RWPE1 (cell line): ENCODE measurements around the gene CTBP2.

Experiments
- CTCF ChIA-PET: fragments of 350-600 bp; sonication (Branson Sonifier 250); formaldehyde crosslinking; extraction: SDS; loops from one replicate; lab custom pipeline; 2021; lab: Yijun Ruan, JAX
- POLR2A ChIA-PET: fragments of 400-600 bp; formaldehyde crosslinking; extraction: SDS; loops from one replicate; lab custom pipeline; 2020; ENCODE audit warnings: antibody characterized with exemption; ENCODE audit not compliant: low non-redundant PET; lab: Yijun Ruan, JAX
- DNase-seq: peaks from one replicate; pipeline ENCODE4 v3.0.0; 2012; ENCODE audit warnings: low spot score
- H3K27ac ChIP-seq: fragments of 450-650 bp; 2 replicates; pipeline ENCODE4 v1.5.1; 2017
- CTCF ChIP-seq: fragments of 450-650 bp; conservative IDR thresholded peaks from 2 replicates; pipeline ENCODE4 v1.5.1; 2017; ENCODE audit warnings: low read depth, mild to moderate bottlenecking

CTBP2 gene

DNA sequence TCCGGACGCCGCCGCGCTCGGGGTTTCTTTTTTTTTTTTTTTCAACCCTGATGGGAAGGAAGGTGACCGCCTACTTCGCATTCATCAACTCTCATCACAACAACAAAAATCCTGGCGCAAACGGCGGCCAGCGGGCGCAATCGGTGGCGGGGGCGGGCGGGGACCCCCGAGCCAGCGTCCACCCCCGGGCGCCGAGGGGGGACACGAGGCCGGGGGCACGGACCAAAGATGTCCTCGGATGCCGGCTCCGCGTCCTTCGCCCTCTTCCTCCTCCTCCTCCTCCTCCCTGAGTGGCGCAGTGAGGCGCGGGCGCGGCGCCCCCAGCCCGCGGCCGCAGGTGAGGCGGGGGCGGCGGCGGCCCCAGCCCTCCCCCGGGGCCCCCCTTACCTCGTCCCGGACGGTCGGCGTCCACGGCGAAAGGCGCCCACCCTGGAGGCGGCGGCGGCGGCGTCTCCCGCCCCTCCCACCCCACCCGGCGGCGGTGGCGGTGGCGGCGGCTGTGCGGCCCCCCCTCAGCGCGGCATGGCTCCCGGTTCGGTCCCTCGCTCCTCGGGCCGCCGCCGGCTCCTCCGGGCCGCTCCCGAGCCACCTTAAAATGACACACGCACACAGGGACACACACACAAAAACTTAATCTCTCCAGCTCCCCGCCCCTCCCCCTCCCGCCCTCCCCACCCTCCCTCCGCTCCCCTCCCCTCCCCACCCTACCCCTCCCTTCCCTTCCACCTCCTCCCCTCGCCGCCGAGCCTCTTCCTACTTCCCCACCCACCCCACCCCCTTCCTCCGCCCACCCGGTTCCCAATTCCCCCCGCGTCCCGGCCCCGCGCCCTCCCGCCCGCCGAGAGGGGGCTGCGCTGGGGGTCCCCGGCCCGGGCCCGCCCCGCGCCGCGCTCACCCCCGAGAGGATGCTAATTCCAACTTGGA lies at the start of gene CTBP2:
Gene CTBP2, minus strand, starts transcription at position 632 of the 924 bp plus-strand sequence.
- DNase-seq, result no peak
- ChIA-PET CTCF (interaction anchor here (0.6 to 0.7 kb wide), 2 partner anchors 198 to 1859 kb away, joined by 4 to 5 read pairs; no protein-coding TSS in a partner anchor), POLR2A (interaction anchor here (0.6 kb wide), 3 partner anchors 43 to 501 kb away, joined by 4 to 7 read pairs (median 5); no protein-coding TSS in a partner anchor)
- no peak for TF ChIP-seq CTCF
- H3K27ac ChIP-seq, result peak within 1 kb of the TSS; percentile 98

DNA sequence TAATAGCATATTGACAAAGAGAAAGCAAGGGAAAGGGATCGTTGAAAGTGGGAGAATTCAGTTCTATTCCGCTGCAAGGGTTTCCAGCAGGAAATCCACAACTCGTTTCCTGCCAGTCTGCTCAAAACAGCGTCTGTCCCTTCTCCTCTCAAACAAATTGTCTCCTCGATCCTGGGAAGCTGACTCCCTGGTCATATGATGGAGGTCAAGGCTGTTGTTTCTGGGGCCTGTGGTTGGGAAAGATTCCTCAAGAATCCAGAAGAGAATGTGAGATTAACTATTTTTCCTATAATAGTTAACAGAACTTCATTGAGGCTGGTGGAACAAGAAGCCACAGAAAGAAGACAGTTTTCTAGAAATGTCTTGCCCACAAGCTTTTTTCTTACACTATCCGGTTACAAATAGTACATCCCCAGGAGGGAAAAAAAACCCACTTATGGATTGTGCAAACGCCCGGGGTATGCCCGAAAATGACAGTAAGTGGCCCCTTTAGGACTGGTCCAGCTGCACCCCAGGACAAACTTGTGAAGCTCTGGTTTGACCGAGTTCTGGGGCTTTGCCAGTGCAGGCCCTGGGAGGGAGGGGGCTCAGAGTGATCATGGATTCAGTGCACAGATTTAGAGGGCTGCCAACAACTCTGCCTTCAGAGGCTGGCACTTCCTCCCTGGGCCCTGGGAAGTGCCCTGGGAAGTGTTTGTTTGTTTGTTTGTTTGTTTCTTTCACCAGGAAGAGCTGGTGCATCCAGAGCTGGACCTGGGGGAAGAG lies 49.4 kb upstream of the CTBP2 start:
- POLR2A ChIA-PET, result no interaction called here
- CTCF ChIA-PET, result interaction anchor here (1.1 kb wide), 1 partner anchor 45 kb away, joined by 4 read pairs; no protein-coding TSS in a partner anchor
- no peak for TF ChIP-seq CTCF
- DNase-seq, result no peak
- no peak overlapping the region for H3K27ac ChIP-seq

GRCh38 chr10:125208854-125209565 lies 48.6 kb upstream of the CTBP2 start:
- no peak for TF ChIP-seq CTCF
- DNase-seq, result no peak
- ChIA-PET POLR2A (no interaction called here), CTCF (interaction anchor here (1.1 kb wide), 1 partner anchor 44 kb away, joined by 4 read pairs; no protein-coding TSS in a partner anchor)
- no peak overlapping the region for H3K27ac ChIP-seq

- no peak for DNase-seq
- TF ChIP-seq CTCF, result no peak
- ChIA-PET CTCF (interaction anchor here (0.6 to 0.7 kb wide), 3 partner anchors 30 to 482 kb away, joined by 3 to 4 read pairs (median 3); no protein-coding TSS in a partner anchor), POLR2A (no interaction called here)
- no peak overlapping the region for H3K27ac ChIP-seq
Observed at GRCh38 chr10:125206623-125207022, 46.3 kb upstream of the CTBP2 start.

GRCh38 chr10:125205431-125205830 lies 45.1 kb upstream of the CTBP2 start:
- POLR2A ChIA-PET, result no interaction called here
- no peak for DNase-seq
- TF ChIP-seq CTCF, result no peak
- CTCF ChIA-PET, result interaction anchor here (1.0 kb wide), 1 partner anchor 13 kb away, joined by 4 read pairs; no protein-coding TSS in a partner anchor
- H3K27ac ChIP-seq, result no peak overlapping the region

GRCh38 chr10:125204400-125204799 lies 44.0 kb upstream of the CTBP2 start:
- ChIA-PET POLR2A (no interaction called here), CTCF (no interaction called here)
- no peak overlapping the region for H3K27ac ChIP-seq
- no peak for TF ChIP-seq CTCF
- no peak for DNase-seq
